ENCODE measurements around the gene PSMB11. TPM values are rescaled to one million over a fixed set of nuclear protein-coding genes. Genes with fewer than 3 reads are reported as not detected.
A peak's percentile ranks its signal among the peaks of the same experiment; 100 is the strongest.
"Not testable (repeated sequence)": the region's sequence is repeated elsewhere in the genome, so short reads cannot be mapped to it uniquely, and the experiment has no call there.

The PSMB11 gene
- total RNA-seq, 1 experiment from 2014 or later = not detected

DNA sequence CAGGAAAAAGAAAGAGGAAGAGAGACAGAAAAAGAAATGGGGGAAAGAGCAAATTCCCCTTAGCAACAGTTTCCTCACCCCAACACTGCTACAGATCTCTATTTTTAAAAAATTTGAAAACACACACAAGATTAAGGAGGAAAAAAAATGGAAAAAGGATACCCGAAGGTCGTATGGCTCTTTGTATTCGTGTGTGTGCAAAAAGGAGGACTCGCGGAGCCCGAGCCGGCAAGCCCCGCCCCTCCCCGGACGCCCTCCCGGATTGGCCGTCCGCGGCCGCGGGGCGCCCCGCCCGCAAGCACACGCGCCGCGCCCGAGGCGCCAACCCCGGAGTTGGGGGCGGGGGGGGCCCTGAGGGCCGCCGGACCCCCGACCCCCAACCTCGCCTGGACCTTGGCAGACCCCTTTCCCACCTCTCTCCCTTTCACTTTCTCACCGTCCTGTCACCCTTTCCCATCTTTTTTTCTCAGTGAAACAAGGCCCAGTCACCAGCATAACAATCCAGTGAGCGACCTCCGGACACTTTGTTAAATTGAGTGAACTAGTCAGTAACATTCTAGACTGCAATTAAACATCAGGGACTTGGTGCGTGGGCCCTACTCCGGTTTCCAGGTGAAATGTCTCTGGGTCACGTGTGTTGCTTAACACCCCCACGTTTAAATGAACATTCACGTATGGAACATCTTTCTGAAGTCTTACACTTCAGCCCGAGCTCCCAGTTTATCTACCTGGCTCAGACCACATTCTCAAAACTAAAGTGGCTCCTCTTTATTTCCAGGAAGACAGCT lies 31.9 kb upstream of the PSMB11 start, which contains the start of gene C14orf93:
TSS of gene C14orf93 (minus strand) at position 205 of the 788 bp plus-strand sequence. CDS start 11,120 bp downstream, outside the sequence.
- Mint-ChIP-seq H3K27me3 (ENCODE audit: insufficient read depth, unreplicated experiment) (no peaks in the 10 kb centered on the region), H3K36me3 (ENCODE audit: insufficient read depth, unreplicated experiment) (peaks cover 21% of the 10 kb centered on the region), H3K4me1 (ENCODE audit: low read depth, unreplicated experiment) (peaks cover 10% of the 10 kb centered on the region), H3K9me3 (ENCODE audit: unreplicated experiment) (no peaks in the 10 kb centered on the region), H3K4me3 (ENCODE audit: unreplicated experiment) (peak within 1 kb of the TSS; percentile 87), H3K27ac (ENCODE audit: unreplicated experiment) (peak within 1 kb of the TSS; percentile 76)
- Histone ChIP-seq H3K36me3 (ENCODE audit: control insufficient read depth, insufficient read depth, low read length) (no peaks in the 10 kb centered on the region), H3K27me3 (replicated peaks; ENCODE audit: control insufficient read depth, insufficient read depth, low read length) (no peaks in the 10 kb centered on the region), H3K9me3 (no peaks in the 10 kb centered on the region), H3K4me1 (peaks cover 11% of the 10 kb centered on the region), H3K4me3 (ENCODE audit: low read depth, low read length) (peak within 1 kb of the TSS; percentile 49)
- TF ChIP-seq, protein P1, sequence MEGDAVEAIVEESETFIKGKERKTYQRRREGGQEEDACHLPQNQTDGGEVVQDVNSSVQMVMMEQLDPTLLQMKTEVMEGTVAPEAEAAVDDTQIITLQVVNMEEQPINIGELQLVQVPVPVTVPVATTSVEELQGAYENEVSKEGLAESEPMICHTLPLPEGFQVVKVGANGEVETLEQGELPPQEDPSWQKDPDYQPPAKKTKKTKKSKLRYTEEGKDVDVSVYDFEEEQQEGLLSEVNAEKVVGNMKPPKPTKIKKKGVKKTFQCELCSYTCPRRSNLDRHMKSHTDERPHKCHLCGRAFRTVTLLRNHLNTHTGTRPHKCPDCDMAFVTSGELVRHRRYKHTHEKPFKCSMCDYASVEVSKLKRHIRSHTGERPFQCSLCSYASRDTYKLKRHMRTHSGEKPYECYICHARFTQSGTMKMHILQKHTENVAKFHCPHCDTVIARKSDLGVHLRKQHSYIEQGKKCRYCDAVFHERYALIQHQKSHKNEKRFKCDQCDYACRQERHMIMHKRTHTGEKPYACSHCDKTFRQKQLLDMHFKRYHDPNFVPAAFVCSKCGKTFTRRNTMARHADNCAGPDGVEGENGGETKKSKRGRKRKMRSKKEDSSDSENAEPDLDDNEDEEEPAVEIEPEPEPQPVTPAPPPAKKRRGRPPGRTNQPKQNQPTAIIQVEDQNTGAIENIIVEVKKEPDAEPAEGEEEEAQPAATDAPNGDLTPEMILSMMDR (IDR thresholded peaks at IDR 0.05; ENCODE audit: insufficient read depth in 1 of 2, low read depth in 1 of 2, low read length in 1 of 2, severe bottlenecking in 1 of 2, unreplicated experiment in 1 of 2) = no peak
- DNase-seq = peak; percentile 80 to 88
- BruUV-seq (replicated peaks) = no TSS peak
- ChIA-PET POLR2A (no interaction called here), CTCF (interaction anchor here (0.6 kb wide), 1 partner anchor 28 kb away, joined by 3 read pairs; the partner anchor contains the start of gene AJUBA)
- intact Hi-C loops (cut with micrococcal nuclease; ENCODE audit: unreplicated experiment) = no loop called here

DNA sequence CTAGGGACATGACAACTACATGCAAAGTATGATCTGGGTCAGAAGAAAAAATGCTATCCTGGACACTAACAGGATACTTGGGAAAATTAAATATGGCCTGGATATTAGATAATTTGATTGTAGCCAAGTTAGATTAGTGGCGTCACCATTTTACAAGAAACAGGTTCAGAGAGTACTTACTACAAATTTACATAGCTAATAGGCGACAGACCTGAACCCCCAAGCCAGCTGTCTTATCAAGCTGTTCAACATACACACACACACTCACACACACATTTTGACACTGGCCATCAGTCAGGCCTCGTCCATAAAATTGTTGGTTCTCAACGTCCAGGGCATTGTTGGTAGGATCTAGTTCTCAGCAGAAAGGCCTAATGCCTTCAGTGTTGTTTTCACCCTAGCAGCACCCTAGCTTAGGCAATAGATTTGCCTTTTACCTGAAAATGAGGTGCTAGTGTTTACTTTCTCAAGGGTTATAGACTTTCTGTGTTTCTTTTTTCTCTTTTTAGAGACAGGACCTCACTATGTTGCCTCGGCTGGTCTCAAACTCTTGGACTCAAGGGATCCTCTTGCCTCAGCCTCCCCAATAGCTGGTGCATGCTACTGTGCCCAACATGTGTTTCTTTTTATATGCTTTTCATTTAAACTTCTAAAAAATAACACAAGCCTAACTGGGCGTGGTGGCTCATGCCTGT lies 28.8 kb upstream of the PSMB11 start:
- Histone ChIP-seq H3K36me3 (ENCODE audit: control insufficient read depth, insufficient read depth, low read length) (no peaks in the 10 kb centered on the region), H3K9me3 (no peaks in the 10 kb centered on the region), H3K4me1 (peaks cover 5% of the 10 kb centered on the region; the same call in 1 of the 2 replicates), H3K27me3 (replicated peaks; ENCODE audit: control insufficient read depth, insufficient read depth, low read length) (no peaks in the 10 kb centered on the region), H3K4me3 (ENCODE audit: low read depth, low read length) (no peak overlapping the region)
- POLR2A ChIA-PET = no interaction called here
- H3K9me3 Mint-ChIP-seq (ENCODE audit: unreplicated experiment) = no peaks in the 10 kb centered on the region
- no peak overlapping the region for H3K4me3 Mint-ChIP-seq (ENCODE audit: unreplicated experiment)
- BruUV-seq (replicated peaks) = no TSS peak
- no peak overlapping the region for H3K27ac Mint-ChIP-seq (ENCODE audit: unreplicated experiment)
- no peak for DNase-seq
- TF ChIP-seq, protein P1 (IDR thresholded peaks at IDR 0.05; ENCODE audit: insufficient read depth in 1 of 2, low read depth in 1 of 2, low read length in 1 of 2, severe bottlenecking in 1 of 2, unreplicated experiment in 1 of 2) = no peak
- H3K27me3 Mint-ChIP-seq (ENCODE audit: insufficient read depth, unreplicated experiment) = no peaks in the 10 kb centered on the region
- intact Hi-C loops (cut with micrococcal nuclease; ENCODE audit: unreplicated experiment) = no loop called here
- H3K4me1 Mint-ChIP-seq (ENCODE audit: low read depth, unreplicated experiment) = peaks cover 6% of the 10 kb centered on the region
- peaks cover 7% of the 10 kb centered on the region for H3K36me3 Mint-ChIP-seq (ENCODE audit: insufficient read depth, unreplicated experiment)
- CTCF ChIA-PET = interaction anchor here (1.1 kb wide), 1 partner anchor 18 kb away, joined by 3 read pairs; no protein-coding TSS in a partner anchor

DNA sequence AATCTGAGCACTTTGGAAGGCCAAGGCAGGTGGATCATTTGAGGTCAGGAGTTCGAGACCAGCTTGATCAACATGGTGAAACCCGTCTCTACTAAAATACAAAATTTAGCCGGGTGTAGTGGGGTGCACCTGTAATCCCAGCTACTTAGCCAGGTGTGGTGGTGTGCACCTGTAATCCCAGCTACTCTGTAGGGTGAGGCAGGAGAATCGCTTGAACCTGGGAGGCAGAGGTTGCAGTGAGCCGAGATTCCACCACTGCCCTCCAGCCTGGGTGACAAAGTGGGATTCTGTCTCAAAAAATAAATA lies 28.3 kb upstream of the PSMB11 start:
- not testable (repeated sequence) for H3K4me3 ChIP-seq (ENCODE audit: low read depth, low read length); H3K4me1 Mint-ChIP-seq (ENCODE audit: low read depth, unreplicated experiment)

More for the DNA sequence above, 28.3 kb upstream of the PSMB11 start:
- H3K27me3 ChIP-seq (replicated peaks; ENCODE audit: control insufficient read depth, insufficient read depth, low read length); intact Hi-C loops (cut with micrococcal nuclease; ENCODE audit: unreplicated experiment); H3K4me1 ChIP-seq; H3K36me3 Mint-ChIP-seq (ENCODE audit: insufficient read depth, unreplicated experiment); H3K36me3 ChIP-seq (ENCODE audit: control insufficient read depth, insufficient read depth, low read length); H3K9me3 ChIP-seq; H3K27ac Mint-ChIP-seq (ENCODE audit: unreplicated experiment); POLR2A ChIA-PET; H3K9me3 Mint-ChIP-seq (ENCODE audit: unreplicated experiment); DNase-seq; H3K4me3 Mint-ChIP-seq (ENCODE audit: unreplicated experiment); H3K27me3 Mint-ChIP-seq (ENCODE audit: insufficient read depth, unreplicated experiment); BruUV-seq (replicated peaks): not testable (repeated sequence)
- CTCF ChIA-PET = interaction anchor here (1.1 kb wide), 1 partner anchor 19 kb away, joined by 3 read pairs; no protein-coding TSS in a partner anchor

All from Caco-2 (cell line).